ENCODE results near the gene MFRP.

The MFRP gene

DNA sequence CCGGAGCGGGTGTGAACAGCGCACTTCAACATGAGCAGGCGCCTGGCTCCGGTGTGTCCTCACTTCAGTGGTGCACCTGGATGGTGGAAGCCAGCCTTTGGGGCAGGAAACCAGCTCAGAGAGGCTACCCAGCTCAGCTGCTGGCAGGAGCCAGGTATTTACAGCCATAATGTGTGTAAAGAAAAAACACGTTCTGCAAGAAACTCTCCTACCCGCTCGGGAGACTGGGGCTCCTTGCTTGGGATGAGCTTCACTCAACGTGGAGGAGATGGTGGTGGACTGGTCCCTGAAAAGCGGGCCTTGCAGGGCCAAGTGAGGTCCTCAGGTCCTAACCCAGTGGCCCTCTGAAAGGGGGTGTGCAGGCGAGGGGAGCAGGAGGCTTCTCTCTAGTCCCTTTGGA is 37.1 kb downstream of the MFRP start:
- H3K27ac ChIP-seq: no peak overlapping the region
- TF ChIP-seq, protein P1, sequence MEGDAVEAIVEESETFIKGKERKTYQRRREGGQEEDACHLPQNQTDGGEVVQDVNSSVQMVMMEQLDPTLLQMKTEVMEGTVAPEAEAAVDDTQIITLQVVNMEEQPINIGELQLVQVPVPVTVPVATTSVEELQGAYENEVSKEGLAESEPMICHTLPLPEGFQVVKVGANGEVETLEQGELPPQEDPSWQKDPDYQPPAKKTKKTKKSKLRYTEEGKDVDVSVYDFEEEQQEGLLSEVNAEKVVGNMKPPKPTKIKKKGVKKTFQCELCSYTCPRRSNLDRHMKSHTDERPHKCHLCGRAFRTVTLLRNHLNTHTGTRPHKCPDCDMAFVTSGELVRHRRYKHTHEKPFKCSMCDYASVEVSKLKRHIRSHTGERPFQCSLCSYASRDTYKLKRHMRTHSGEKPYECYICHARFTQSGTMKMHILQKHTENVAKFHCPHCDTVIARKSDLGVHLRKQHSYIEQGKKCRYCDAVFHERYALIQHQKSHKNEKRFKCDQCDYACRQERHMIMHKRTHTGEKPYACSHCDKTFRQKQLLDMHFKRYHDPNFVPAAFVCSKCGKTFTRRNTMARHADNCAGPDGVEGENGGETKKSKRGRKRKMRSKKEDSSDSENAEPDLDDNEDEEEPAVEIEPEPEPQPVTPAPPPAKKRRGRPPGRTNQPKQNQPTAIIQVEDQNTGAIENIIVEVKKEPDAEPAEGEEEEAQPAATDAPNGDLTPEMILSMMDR (conservative IDR thresholded peaks at IDR 0.05): no peak
- no peak for TF ChIP-seq ZFX (IDR thresholded peaks at IDR 0.05)

DNA sequence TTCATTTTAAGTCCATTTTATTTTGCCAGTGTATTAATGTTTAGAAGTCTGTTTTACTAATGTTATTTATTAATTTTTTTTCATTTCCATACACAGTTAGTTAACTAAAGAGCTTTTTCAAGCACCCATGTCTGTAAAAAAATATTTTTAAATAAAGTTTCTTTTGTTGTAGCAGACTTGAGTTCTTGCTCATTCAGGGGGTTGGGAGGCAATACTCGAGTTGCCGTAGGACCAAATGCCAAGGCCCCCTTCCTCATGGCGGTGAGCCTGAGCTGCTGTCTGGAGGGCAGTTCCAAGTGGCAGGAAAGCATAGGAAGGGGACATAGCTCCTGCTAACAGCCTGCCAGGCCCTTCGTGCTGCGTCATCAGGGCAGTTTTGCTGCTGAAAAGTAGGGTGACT is 38.5 kb downstream of the MFRP start:
- no peak overlapping the region for H3K27ac ChIP-seq
- TF ChIP-seq, protein P1 (conservative IDR thresholded peaks at IDR 0.05): no peak
- no peak for TF ChIP-seq ZFX (IDR thresholded peaks at IDR 0.05)

DNA sequence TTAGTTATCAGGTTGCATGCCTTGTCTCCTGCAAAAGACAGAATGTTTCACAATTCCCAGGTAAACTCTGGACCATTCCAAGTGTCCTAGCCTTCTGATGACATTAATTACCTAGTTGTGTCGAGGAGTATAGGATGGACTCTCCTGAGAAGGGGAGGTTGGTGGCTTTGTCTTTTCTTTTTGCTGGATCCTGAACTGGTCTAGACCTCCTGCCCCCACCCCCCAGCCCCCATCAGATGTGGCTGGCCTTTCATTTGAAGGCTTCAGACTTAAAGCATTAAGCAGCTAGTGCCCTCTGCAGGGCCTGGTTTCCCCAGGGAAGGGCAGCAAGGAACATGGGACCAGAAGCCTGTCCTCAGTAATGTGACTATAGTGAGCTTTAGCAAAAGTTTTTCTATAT is 39.3 kb downstream of the MFRP start:
- TF ChIP-seq, protein P1 (conservative IDR thresholded peaks at IDR 0.05): no peak; the same call in 1 of the 2 replicates
- no peak for TF ChIP-seq ZFX (IDR thresholded peaks at IDR 0.05)
- no peak overlapping the region for H3K27ac ChIP-seq

DNA sequence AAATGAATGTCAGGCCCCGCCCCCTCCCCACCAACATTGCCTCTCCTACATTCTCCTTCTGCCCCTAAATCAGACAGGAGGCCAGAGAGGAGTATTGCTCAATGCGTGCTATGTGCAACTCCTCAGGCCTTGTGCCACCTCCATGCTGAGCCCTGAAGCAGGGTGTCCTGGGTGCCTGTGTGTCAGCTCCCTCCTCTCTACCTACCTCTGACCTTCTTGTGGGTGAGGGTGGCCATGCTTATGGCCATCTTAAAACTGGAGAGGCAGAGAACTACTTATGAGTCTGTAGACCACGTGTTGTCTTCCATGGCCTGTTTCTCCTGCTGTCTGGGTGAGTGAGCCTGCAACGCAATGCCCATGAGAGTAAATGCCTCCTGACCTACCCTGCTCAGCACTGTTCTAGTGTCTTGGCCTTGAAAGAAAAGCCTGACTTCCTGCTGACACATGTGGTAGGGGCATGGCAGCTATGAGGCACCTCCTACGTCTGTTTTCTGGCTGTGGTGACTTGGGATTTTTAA is 40.1 kb downstream of the MFRP start:
- TF ChIP-seq, protein P1 (conservative IDR thresholded peaks at IDR 0.05): no peak
- no peak for TF ChIP-seq ZFX (IDR thresholded peaks at IDR 0.05)
- H3K27ac ChIP-seq: no peak overlapping the region

DNA sequence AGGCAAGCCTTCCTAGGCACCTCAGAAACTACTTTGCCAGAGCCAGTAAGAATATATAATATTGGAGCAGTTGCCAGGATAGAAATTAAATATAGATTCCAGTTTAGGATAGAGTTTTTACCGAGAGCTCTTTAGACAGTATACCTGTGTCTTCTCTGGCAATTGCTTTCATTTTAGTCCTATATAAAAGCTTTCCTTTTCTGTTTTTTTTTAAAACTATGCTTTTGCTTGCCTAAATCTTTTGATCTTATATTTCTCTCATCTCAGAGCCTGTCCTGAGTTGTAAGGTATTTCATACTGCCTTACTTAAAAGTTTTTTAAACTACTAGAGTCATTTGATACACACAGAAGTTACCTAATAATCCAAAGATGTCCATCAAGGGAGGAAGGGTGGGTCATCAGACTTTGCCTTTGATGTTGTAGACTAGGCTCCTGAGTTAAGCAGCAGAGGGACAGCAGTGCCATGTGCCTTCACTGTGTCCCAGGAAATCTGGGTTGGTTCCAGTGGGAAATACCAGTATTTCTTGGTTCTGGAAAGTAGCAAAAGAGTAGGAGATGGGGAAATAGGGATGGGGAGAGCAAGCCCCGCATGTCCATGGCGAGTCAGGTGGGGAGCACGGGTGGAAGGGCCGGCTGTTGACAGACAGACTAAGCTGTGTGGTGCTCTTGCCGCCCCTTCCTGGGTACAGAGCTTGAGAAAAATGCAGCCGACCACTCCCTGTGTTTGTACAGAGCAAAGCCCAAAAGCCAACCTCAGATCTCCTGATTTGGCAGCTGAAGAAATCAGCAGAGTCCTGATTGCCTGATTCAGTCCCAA is 40.7 kb downstream of the MFRP start:
- H3K27ac ChIP-seq: no peak overlapping the region
- TF ChIP-seq, protein P1 (conservative IDR thresholded peaks at IDR 0.05): no peak
- no peak for TF ChIP-seq ZFX (IDR thresholded peaks at IDR 0.05)

DNA sequence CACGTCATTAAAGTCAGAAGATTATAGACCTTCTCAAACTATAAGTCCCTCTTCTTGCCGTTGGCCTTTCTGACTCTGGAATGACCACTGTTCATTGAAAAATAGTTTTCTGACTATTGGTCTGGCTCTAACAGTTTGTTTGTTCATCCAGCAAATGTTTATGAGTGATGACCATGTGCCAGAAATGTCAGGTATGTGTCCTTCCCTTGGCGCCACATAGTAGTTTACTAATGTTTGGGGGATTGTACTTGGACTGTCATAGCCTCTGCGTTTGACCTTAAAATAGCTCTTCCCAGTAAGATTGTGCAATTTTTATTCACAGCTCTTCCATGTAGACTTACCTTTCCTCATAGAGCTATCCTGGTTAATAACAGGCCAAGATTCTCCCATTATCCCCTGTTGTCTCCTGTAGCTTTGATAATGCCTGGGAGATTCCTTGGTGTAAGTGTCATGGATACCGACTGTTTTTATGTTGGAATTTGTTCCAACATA is 43.2 kb downstream of the MFRP start:
- TF ChIP-seq ZFX (IDR thresholded peaks at IDR 0.05): no peak
- TF ChIP-seq, protein P1 (conservative IDR thresholded peaks at IDR 0.05): no peak
- H3K27ac ChIP-seq: no peak overlapping the region

DNA sequence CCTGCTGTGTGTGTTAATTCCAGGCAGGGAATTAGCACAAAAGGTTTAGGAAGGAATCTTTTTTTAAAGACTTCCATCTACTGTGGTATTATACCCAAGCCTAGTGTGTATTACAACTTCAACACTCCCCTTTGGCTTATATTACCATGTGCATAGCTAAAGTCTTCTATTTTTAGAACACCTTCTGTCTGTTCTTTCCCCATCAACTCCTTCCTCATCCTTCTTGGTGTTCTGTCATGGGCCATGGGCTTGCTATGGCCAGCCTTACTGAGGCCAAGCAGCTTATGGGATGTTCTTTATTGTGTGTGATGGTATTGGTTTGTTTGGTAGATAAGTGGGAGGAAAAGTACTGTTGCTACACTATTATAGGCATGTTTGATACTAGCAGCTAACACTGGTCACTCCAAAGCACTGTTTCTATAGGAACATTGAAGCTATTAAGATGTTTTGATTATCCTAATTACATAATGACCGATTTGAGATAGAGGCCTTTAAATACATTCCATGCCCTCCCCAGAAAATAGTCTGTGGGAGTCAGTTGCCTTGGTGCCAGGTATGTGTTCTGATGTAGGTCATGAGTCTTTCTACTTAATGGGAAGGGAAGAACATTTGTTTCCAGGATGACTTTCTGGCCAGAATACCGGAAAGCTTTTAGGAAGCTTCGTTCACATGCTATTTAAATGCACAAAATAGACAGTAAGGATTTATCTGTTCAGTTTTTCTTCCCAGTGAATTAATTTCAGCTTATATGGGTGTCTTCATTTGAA is 46.1 kb downstream of the MFRP start:
- TF ChIP-seq ZFX (IDR thresholded peaks at IDR 0.05): no peak
- TF ChIP-seq, protein P1 (conservative IDR thresholded peaks at IDR 0.05): no peak
- H3K27ac ChIP-seq: no peak overlapping the region
